Naive thymus-derived CD4-positive, alpha-beta T cell (primary cell): ENCODE results near the gene DYNLT4. TPM values are rescaled to one million over a fixed set of nuclear protein-coding genes. Genes with fewer than 3 reads are reported as not detected.
"Not testable (repeated sequence)": the region's sequence is repeated elsewhere in the genome, so short reads cannot be mapped to it uniquely, and the experiment has no call there.

Source experiments
- ATAC-seq: fragments of 150-1000 bp; cut with Tn5 transposase; 2 replicates; pipeline ENCODE4 v1.10.0; 2021; ENCODE audit warnings: mild to moderate bottlenecking, moderate library complexity
- CTCF ChIA-PET: fragments of 350-600 bp; sonication (Branson Sonifier 250); formaldehyde crosslinking; loops from one replicate; lab custom pipeline; 2021; ENCODE audit warnings: antibody characterized with exemption; lab: Charles Lee
- POLR2A ChIA-PET: fragments of 350-600 bp; sonication (Branson Sonifier 250); formaldehyde crosslinking; loops from one replicate; lab custom pipeline; 2021; ENCODE audit warnings: antibody characterized with exemption, inconsistent platforms; lab: Charles Lee
- DNase-seq, 9 donors: peaks; one replicate each; pipeline versions ENCODE4 v3.0.0 to v3.0.0-alpha.2; 2020 to 2022; ENCODE audit warnings: mixed read lengths in 1 of 9
- H3K27ac ChIP-seq: one replicate; pipeline ENCODE4 v1.7.0; 2013; ENCODE audit warnings: mild to moderate bottlenecking, low read depth, low read length, moderate library complexity
- H3K27me3 ChIP-seq, 2 donors: one replicate each; pipeline ENCODE4 v1.7.0; 2013; ENCODE audit warnings: low read length in 2 of 2, mild to moderate bottlenecking in 2 of 2, moderate library complexity in 2 of 2; ENCODE audit not compliant: control insufficient read depth in 2 of 2, insufficient read depth in 2 of 2
- H3K36me3 ChIP-seq, 3 experiments: 1 replicate in 2 of 3; 2 replicates in 1 of 3; pipeline ENCODE4 v1.7.0; 2013; ENCODE audit warnings: low read length in 3 of 3, mild to moderate bottlenecking in 3 of 3, moderate library complexity in 1 of 3; ENCODE audit not compliant: insufficient read depth in 3 of 3, control insufficient read depth in 2 of 3
- H3K4me1 ChIP-seq, 2 donors: one replicate each; pipeline ENCODE4 v1.7.0; 2013; ENCODE audit warnings: low read length in 2 of 2, mild to moderate bottlenecking in 2 of 2, moderate library complexity in 1 of 2; ENCODE audit not compliant: control insufficient read depth in 2 of 2, insufficient read depth in 2 of 2
- H3K4me3 ChIP-seq: 2 replicates; pipeline ENCODE4 v1.7.0; 2013; ENCODE audit warnings: mild to moderate bottlenecking, low read length
- H3K9me3 ChIP-seq, 3 experiments: 1 replicate in 2 of 3; 2 replicates in 1 of 3; pipeline ENCODE4 v1.7.0; 2013; ENCODE audit warnings: low read length in 3 of 3; ENCODE audit not compliant: control insufficient read depth in 2 of 3
- H3K27ac Mint-ChIP-seq, 9 donors: one replicate each; pipeline ENCODE4 v1.8.0; 2020 to 2022; ENCODE audit warnings: mixed read lengths in 9 of 9, mild to moderate bottlenecking in 8 of 9, moderate library complexity in 5 of 9, inconsistent platforms in 2 of 9
- H3K27me3 Mint-ChIP-seq, 5 donors: one replicate each; pipeline ENCODE4 v1.8.0; 2021 to 2022; ENCODE audit warnings: mixed read lengths in 5 of 5, mild to moderate bottlenecking in 1 of 5
- H3K36me3 Mint-ChIP-seq, 5 donors: one replicate each; pipeline ENCODE4 v1.8.0; 2020 to 2022; ENCODE audit warnings: mixed read lengths in 5 of 5, mild to moderate bottlenecking in 3 of 5, inconsistent platforms in 1 of 5
- H3K4me1 Mint-ChIP-seq, 7 donors: one replicate each; pipeline ENCODE4 v1.8.0; 2020 to 2022; ENCODE audit warnings: mixed read lengths in 7 of 7, mild to moderate bottlenecking in 3 of 7, inconsistent platforms in 1 of 7
- H3K4me3 Mint-ChIP-seq, 10 donors: one replicate each; pipeline ENCODE4 v1.8.0; 2020 to 2022; ENCODE audit warnings: mild to moderate bottlenecking in 10 of 10, mixed read lengths in 10 of 10, moderate library complexity in 6 of 10, inconsistent platforms in 2 of 10
- H3K9me3 Mint-ChIP-seq, 11 donors: one replicate each; pipeline ENCODE4 v1.8.0; 2020 to 2022; ENCODE audit warnings: mixed read lengths in 11 of 11, mild to moderate bottlenecking in 4 of 11, inconsistent platforms in 1 of 11, moderate library complexity in 1 of 11
- intact Hi-C, 2 donors: fragments of 100-400 bp; cut with micrococcal nuclease; formaldehyde crosslinking; loops; one replicate each; pipeline ENCODE4 v1.15.1; 2023
- polyA plus RNA-seq, 2 donors: library from polyadenylated mRNA; unstranded; fragments of 300-500 nt; fragmentation: Illumina TruSeq; gene quantifications; one replicate each; pipeline ENCODE4 v1.2.3, GENCODE V29; 2021
- total RNA-seq, 6 experiments: library from RNA in 5 of 6; stranded (reverse) in 5 of 6; gene quantifications; 1 replicate in 5 of 6; 2 replicates in 1 of 6; pipeline ENCODE4 v1.2.3 and lab custom pipeline; 2021 to 2026

The DYNLT4 gene
- total and polyA plus RNA-seq, 7 experiments from 2014 or later: 0.31 to 9.7 (median 0.76) TPM; not detected in 1

- POLR2A ChIA-PET: interaction anchor here (0.6 to 1.6 kb wide), 2 partner anchors 19 to 107 kb away, joined by 3 read pairs; no protein-coding TSS in a partner anchor
- intact Hi-C loops: loop anchor here in 1 of 2 donors (5.0 kb wide), 1 partner anchor 174 kb away; the partner anchor contains the start of genes HECTD3 and UROD
Observed at GRCh38 chr1:44838294-44838693, 31.1 kb upstream of the DYNLT4 start.

GRCh38 chr1:44835738-44836675, 28.9 kb upstream of the DYNLT4 start:
- CTCF ChIA-PET: interaction anchor here (0.6 to 3.0 kb wide), 6 partner anchors 36 to 940 kb away, joined by 3 to 11 read pairs (median 4); partner anchors contain the start of gene PLK3
- H3K36me3 Mint-ChIP-seq: no peaks in the 10 kb centered on the region
- no peak overlapping the region for H3K4me3 ChIP-seq
- H3K9me3 Mint-ChIP-seq: no peaks in the 10 kb centered on the region
- no peaks in the 10 kb centered on the region for H3K4me1 ChIP-seq
- peak overlapping the region in 9 of 10 donors; percentile 3 to 73 (median 42) for H3K4me3 Mint-ChIP-seq
- intact Hi-C loops: loop anchor here (1.0 to 5.0 kb wide), 12 partner anchors 16 to 655 kb away; partner anchors contain the start of genes UROD (in 2 of the 2), EIF2B3 (in 1 of the 2), HECTD3 (in 1 of the 2) and TESK2 (in 1 of the 2)
- H3K27ac ChIP-seq: no peak overlapping the region
- ATAC-seq: peak; percentile 96
- H3K27me3 ChIP-seq: no peaks in the 10 kb centered on the region
- no peaks in the 10 kb centered on the region for H3K9me3 ChIP-seq
- peaks cover 7 to 19% (median 8%) of the 10 kb centered on the region in 7 donors for H3K4me1 Mint-ChIP-seq
- POLR2A ChIA-PET: interaction anchor here (0.6 to 3.4 kb wide), 6 partner anchors 17 to 49 kb away, joined by 3 to 12 read pairs (median 7); partner anchors contain the start of genes BTBD19, DYNLT4 and PLK3
- no peaks in the 10 kb centered on the region for H3K36me3 ChIP-seq
- DNase-seq: peak; percentile 58 to 82 (median 75)
- peaks cover under 1 to 9% (median under 1%) of the 10 kb centered on the region in 5 donors for H3K27me3 Mint-ChIP-seq
- peak overlapping the region in 8 of 9 donors; percentile 12 to 81 (median 41) for H3K27ac Mint-ChIP-seq

More at GRCh38 chr1:44838294-44838693, 31.1 kb upstream of the DYNLT4 start:
- not testable (repeated sequence) for H3K36me3 ChIP-seq, H3K9me3 Mint-ChIP-seq, DNase-seq, H3K27ac Mint-ChIP-seq, H3K4me3 Mint-ChIP-seq, H3K27ac ChIP-seq, H3K4me3 ChIP-seq, H3K36me3 Mint-ChIP-seq, H3K27me3 ChIP-seq, H3K4me1 ChIP-seq, H3K9me3 ChIP-seq, ATAC-seq
- CTCF ChIA-PET: interaction anchor here (0.6 to 1.0 kb wide), 3 partner anchors 10 to 173 kb away, joined by 3 to 5 read pairs (median 3); partner anchors contain the start of genes HECTD3 and PLK3
- peaks cover 14 to 29% (median 17%) of the 10 kb centered on the region in 5 donors for H3K27me3 Mint-ChIP-seq
- peaks cover 8 to 21% (median 13%) of the 10 kb centered on the region in 7 donors for H3K4me1 Mint-ChIP-seq

- ChIA-PET CTCF (interaction anchor here (0.9 to 3.0 kb wide), 4 partner anchors 13 to 180 kb away, joined by 4 to 8 read pairs (median 5); no protein-coding TSS in a partner anchor), POLR2A (interaction anchor here (0.9 to 3.4 kb wide), 3 partner anchors 12 to 26 kb away, joined by 3 to 12 read pairs (median 11); partner anchors contain the start of genes BTBD19 and DYNLT4)
- Mint-ChIP-seq H3K9me3 (no peaks in the 10 kb centered on the region), H3K27ac (peak overlapping the region in 3 of 9 donors; percentile 8 to 46 (median 40)), H3K4me1 (peaks cover 7 to 20% (median 8%) of the 10 kb centered on the region in 7 donors), H3K27me3 (peaks cover 0 to 4% (median 0%) of the 10 kb centered on the region in 5 donors), H3K4me3 (no peak overlapping the region), H3K36me3 (no peaks in the 10 kb centered on the region)
- no peak for DNase-seq
- Histone ChIP-seq H3K27me3 (no peaks in the 10 kb centered on the region), H3K27ac (no peak overlapping the region), H3K4me1 (no peaks in the 10 kb centered on the region), H3K4me3 (no peak overlapping the region), H3K9me3 (no peaks in the 10 kb centered on the region), H3K36me3 (no peaks in the 10 kb centered on the region)
- intact Hi-C loops: loop anchor here in 1 of 2 donors (2.0 kb wide), 1 partner anchor 656 kb away; the partner anchor contains the start of gene TESK2
- no peak for ATAC-seq
Observed at GRCh38 chr1:44834328-44834727, 27.2 kb upstream of the DYNLT4 start.

- Mint-ChIP-seq H3K27me3 (no peaks in the 10 kb centered on the region), H3K4me1 (peaks cover 7 to 20% (median 8%) of the 10 kb centered on the region in 7 donors), H3K27ac (peak overlapping the region in 1 of 9 donors; percentile 73), H3K36me3 (no peaks in the 10 kb centered on the region), H3K9me3 (peaks cover 0 to 1% (median 0%) of the 10 kb centered on the region in 11 donors), H3K4me3 (no peak overlapping the region)
- DNase-seq (no peak), ATAC-seq (no peak)
- intact Hi-C loops: no loop called here
- Histone ChIP-seq H3K36me3 (no peaks in the 10 kb centered on the region), H3K27ac (no peak overlapping the region), H3K4me3 (no peak overlapping the region), H3K4me1 (no peaks in the 10 kb centered on the region), H3K27me3 (no peaks in the 10 kb centered on the region), H3K9me3 (no peaks in the 10 kb centered on the region)
- ChIA-PET POLR2A (interaction anchor here (0.6 to 2.5 kb wide), 5 partner anchors 10 to 82 kb away, joined by 3 to 12 read pairs (median 5); partner anchors contain the start of gene PLK3), CTCF (no interaction called here)
Observed at GRCh38 chr1:44832056-44832705, 25.0 kb upstream of the DYNLT4 start.

- no peak for DNase-seq
- Histone ChIP-seq H3K9me3 (no peaks in the 10 kb centered on the region), H3K27me3 (no peaks in the 10 kb centered on the region), H3K27ac (no peak overlapping the region), H3K4me3 (no peak overlapping the region), H3K36me3 (no peaks in the 10 kb centered on the region), H3K4me1 (no peaks in the 10 kb centered on the region)
- intact Hi-C loops: no loop called here
- Mint-ChIP-seq H3K36me3 (no peaks in the 10 kb centered on the region), H3K27me3 (no peaks in the 10 kb centered on the region), H3K9me3 (peaks cover 0 to 1% (median 0%) of the 10 kb centered on the region in 11 donors), H3K4me3 (no peak overlapping the region), H3K4me1 (peaks cover 7 to 18% (median 8%) of the 10 kb centered on the region in 7 donors), H3K27ac (peak overlapping the region in 2 of 9 donors; percentile 3 to 73)
- CTCF ChIA-PET: no interaction called here
- no peak for ATAC-seq
- POLR2A ChIA-PET: interaction anchor here (1.2 to 2.5 kb wide), 4 partner anchors 9 to 110 kb away, joined by 4 to 12 read pairs (median 5); partner anchors contain the start of gene PLK3
Observed at GRCh38 chr1:44831516-44831915, 24.4 kb upstream of the DYNLT4 start.
